ENCODE results near the gene CGNL1.
A peak's percentile ranks its signal among the peaks of the same experiment; 100 is the strongest.

The CGNL1 gene

GRCh38 chr15:57589754-57590153 is 213.4 kb downstream of the CGNL1 start:
- H3K27ac Mint-ChIP-seq = no peak overlapping the region
- peaks cover 5% of the 10 kb centered on the region for H3K27me3 Mint-ChIP-seq
- peaks cover 56% of the 10 kb centered on the region for H3K4me1 Mint-ChIP-seq
- H3K9me3 Mint-ChIP-seq = no peaks in the 10 kb centered on the region
- H3K36me3 Mint-ChIP-seq = peaks cover 3% of the 10 kb centered on the region
- H3K4me3 Mint-ChIP-seq = peak overlapping the region; percentile 35

- no peak overlapping the region for H3K27ac Mint-ChIP-seq
- H3K36me3 Mint-ChIP-seq = peaks cover 3% of the 10 kb centered on the region
- no peaks in the 10 kb centered on the region for H3K9me3 Mint-ChIP-seq
- peaks cover 54% of the 10 kb centered on the region for H3K4me1 Mint-ChIP-seq
- peak overlapping the region; percentile 83 for H3K4me3 Mint-ChIP-seq
- H3K27me3 Mint-ChIP-seq = peaks cover 5% of the 10 kb centered on the region
Measured at GRCh38 chr15:57591237-57591821, 215.0 kb downstream of the CGNL1 start.

- Mint-ChIP-seq H3K4me3 (peak within 1 kb of the TSS; percentile 83), H3K36me3 (peaks cover 3% of the 10 kb centered on the region), H3K9me3 (no peaks in the 10 kb centered on the region), H3K4me1 (peaks cover 48% of the 10 kb centered on the region), H3K27ac (no peak within 1 kb of the TSS), H3K27me3 (peaks cover 5% of the 10 kb centered on the region)
Measured at GRCh38 chr15:57591822-57592367, 215.6 kb downstream of the CGNL1 start, which contains the start of gene MYZAP. TSS of gene MYZAP (plus strand) at chr15:57591904. CDS start at chr15:57592035, 131 bp downstream.

GRCh38 chr15:57592426-57592825 is 216.1 kb downstream of the CGNL1 start:
- H3K4me1 Mint-ChIP-seq = peaks cover 43% of the 10 kb centered on the region

GRCh38 chr15:57592836-57593420 is 216.6 kb downstream of the CGNL1 start:
- Mint-ChIP-seq H3K4me3 (peak overlapping the region; percentile 75), H3K9me3 (no peaks in the 10 kb centered on the region), H3K27ac (no peak overlapping the region), H3K36me3 (peaks cover 3% of the 10 kb centered on the region), H3K27me3 (peaks cover 5% of the 10 kb centered on the region), H3K4me1 (peaks cover 38% of the 10 kb centered on the region)

More at GRCh38 chr15:57592426-57592825, 216.1 kb downstream of the CGNL1 start:
- peaks cover 5% of the 10 kb centered on the region for H3K27me3 Mint-ChIP-seq
- no peak overlapping the region for H3K27ac Mint-ChIP-seq
- no peaks in the 10 kb centered on the region for H3K9me3 Mint-ChIP-seq
- peak overlapping the region; percentile 75 for H3K4me3 Mint-ChIP-seq
- peaks cover 3% of the 10 kb centered on the region for H3K36me3 Mint-ChIP-seq

GRCh38 chr15:57594479-57594878 is 218.2 kb downstream of the CGNL1 start:
- Mint-ChIP-seq H3K27me3 (peaks cover 5% of the 10 kb centered on the region), H3K4me3 (no peak overlapping the region), H3K4me1 (peaks cover 22% of the 10 kb centered on the region), H3K36me3 (peaks cover 3% of the 10 kb centered on the region), H3K27ac (no peak overlapping the region), H3K9me3 (no peaks in the 10 kb centered on the region)

GRCh38 chr15:57595011-57595866 is 218.9 kb downstream of the CGNL1 start:
- Mint-ChIP-seq H3K27ac (no peak overlapping the region), H3K4me1 (peaks cover 15% of the 10 kb centered on the region), H3K27me3 (peaks cover 2% of the 10 kb centered on the region), H3K9me3 (no peaks in the 10 kb centered on the region), H3K36me3 (peaks cover 2% of the 10 kb centered on the region), H3K4me3 (no peak overlapping the region)

GRCh38 chr15:57596301-57596855 is 220.1 kb downstream of the CGNL1 start:
- H3K27ac Mint-ChIP-seq = no peak overlapping the region
- peaks cover 9% of the 10 kb centered on the region for H3K4me1 Mint-ChIP-seq
- H3K4me3 Mint-ChIP-seq = no peak overlapping the region
- no peaks in the 10 kb centered on the region for H3K27me3 Mint-ChIP-seq
- no peaks in the 10 kb centered on the region for H3K9me3 Mint-ChIP-seq
- peaks cover 2% of the 10 kb centered on the region for H3K36me3 Mint-ChIP-seq

GRCh38 chr15:57596978-57597377 is 220.7 kb downstream of the CGNL1 start:
- Mint-ChIP-seq H3K27me3 (no peaks in the 10 kb centered on the region), H3K4me3 (no peak overlapping the region), H3K36me3 (peaks cover 2% of the 10 kb centered on the region), H3K9me3 (no peaks in the 10 kb centered on the region), H3K4me1 (peaks cover 8% of the 10 kb centered on the region), H3K27ac (no peak overlapping the region)

- H3K36me3 Mint-ChIP-seq = peaks cover 2% of the 10 kb centered on the region
- no peaks in the 10 kb centered on the region for H3K9me3 Mint-ChIP-seq
- H3K4me3 Mint-ChIP-seq = no peak overlapping the region
- peaks cover 5% of the 10 kb centered on the region for H3K4me1 Mint-ChIP-seq
- H3K27ac Mint-ChIP-seq = no peak overlapping the region
- H3K27me3 Mint-ChIP-seq = no peaks in the 10 kb centered on the region
Measured at GRCh38 chr15:57597431-57597830, 221.1 kb downstream of the CGNL1 start.

- H3K9me3 Mint-ChIP-seq = no peaks in the 10 kb centered on the region
- H3K27ac Mint-ChIP-seq = no peak overlapping the region
- H3K27me3 Mint-ChIP-seq = no peaks in the 10 kb centered on the region
- H3K36me3 Mint-ChIP-seq = no peaks in the 10 kb centered on the region
- H3K4me3 Mint-ChIP-seq = no peak overlapping the region
- no peaks in the 10 kb centered on the region for H3K4me1 Mint-ChIP-seq
Measured at GRCh38 chr15:57598346-57598745, 222.0 kb downstream of the CGNL1 start.

GRCh38 chr15:57599296-57599810 is 223.0 kb downstream of the CGNL1 start:
- no peaks in the 10 kb centered on the region for H3K4me1 Mint-ChIP-seq
- no peaks in the 10 kb centered on the region for H3K9me3 Mint-ChIP-seq
- H3K27ac Mint-ChIP-seq = no peak overlapping the region
- H3K27me3 Mint-ChIP-seq = no peaks in the 10 kb centered on the region
- H3K36me3 Mint-ChIP-seq = no peaks in the 10 kb centered on the region
- no peak overlapping the region for H3K4me3 Mint-ChIP-seq

- no peaks in the 10 kb centered on the region for H3K36me3 Mint-ChIP-seq
Measured at GRCh38 chr15:57600197-57600596, 223.9 kb downstream of the CGNL1 start.

More at GRCh38 chr15:57600197-57600596, 223.9 kb downstream of the CGNL1 start:
- Mint-ChIP-seq H3K9me3 (no peaks in the 10 kb centered on the region), H3K27ac (no peak overlapping the region), H3K4me1 (no peaks in the 10 kb centered on the region), H3K27me3 (no peaks in the 10 kb centered on the region), H3K4me3 (no peak overlapping the region)

Data from activated naive CD4-positive, alpha-beta T cell treated with anti-CD3 and anti-CD28 coated beads, Interleukin-2, amount 50 U/mL, for 24 hours (primary cell).